Activated gamma-delta T cell treated with anti-CD3 and anti-CD28 coated beads, Interleukin-2, amount 50 U/mL, for 16 hours (primary cell): ENCODE results near the gene CDC16.

Experiments
- DNase-seq: peaks from one replicate; pipeline ENCODE4 v3.0.0-alpha.2; 2020; ENCODE audit warnings: low read depth

The CDC16 gene

DNA sequence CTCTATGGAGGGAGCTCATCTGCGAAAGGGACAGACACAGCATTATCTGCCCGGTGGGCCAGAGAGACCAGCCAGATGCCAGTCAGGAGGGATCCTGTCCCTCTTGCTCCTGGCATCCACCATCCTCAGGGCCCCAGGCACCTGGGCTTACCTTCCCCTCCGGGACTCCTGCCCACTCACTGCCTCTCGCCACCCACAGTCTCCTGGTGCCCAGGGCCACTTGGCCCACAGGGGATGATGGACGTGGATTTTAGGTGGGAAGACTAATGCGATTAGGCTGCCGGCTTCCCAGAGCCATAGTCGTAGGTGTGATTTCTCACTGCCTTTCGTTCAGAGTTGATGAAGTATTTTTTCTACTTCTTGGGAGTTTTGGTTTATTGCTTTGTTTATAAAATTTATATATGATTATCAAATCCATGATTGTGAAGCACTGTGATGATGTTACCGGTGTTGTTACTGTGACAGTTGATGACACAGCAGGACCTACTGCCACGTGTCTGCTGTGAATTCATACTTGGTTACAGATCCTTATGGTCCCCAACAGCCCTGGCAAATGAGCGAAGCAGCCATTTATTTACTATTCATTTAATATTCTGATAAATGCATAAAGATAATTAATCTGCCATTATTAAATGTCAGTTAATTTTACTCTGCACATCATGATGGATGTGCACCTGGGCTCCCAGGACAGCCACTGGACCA is 65.1 kb downstream of the CDC16 start:
- no peak for DNase-seq

DNA sequence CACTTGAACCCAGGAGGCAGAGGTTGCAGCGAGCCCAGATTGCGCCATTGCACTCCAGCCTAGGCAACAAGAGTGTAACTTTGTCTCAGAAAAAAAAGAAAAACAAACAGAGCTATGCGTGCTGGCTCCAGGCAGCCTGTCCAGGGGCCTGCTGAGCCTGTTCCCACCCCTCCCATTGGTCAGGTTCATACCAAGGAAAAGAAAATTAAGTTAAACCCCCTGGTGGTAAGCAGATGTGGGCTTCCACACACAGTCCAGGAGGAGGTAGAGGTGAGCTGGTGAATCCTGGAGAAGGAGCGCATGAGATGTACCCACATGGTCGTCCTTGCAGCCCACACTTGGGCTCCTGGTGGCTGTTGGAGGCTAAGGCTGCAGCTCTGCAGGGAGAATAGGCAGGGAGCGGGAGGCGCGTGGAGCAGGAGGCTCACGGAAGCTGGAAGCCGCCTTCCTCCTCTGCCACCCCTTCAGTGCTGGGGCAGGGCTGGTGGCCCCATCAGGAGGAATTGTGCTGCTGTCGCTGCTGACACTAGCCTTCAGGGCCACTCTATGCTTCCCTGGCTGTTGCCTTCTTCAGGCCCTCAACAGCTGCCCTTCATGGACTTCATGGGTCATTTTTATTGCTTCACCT is 69.1 kb downstream of the CDC16 start:
- no peak for DNase-seq

DNA sequence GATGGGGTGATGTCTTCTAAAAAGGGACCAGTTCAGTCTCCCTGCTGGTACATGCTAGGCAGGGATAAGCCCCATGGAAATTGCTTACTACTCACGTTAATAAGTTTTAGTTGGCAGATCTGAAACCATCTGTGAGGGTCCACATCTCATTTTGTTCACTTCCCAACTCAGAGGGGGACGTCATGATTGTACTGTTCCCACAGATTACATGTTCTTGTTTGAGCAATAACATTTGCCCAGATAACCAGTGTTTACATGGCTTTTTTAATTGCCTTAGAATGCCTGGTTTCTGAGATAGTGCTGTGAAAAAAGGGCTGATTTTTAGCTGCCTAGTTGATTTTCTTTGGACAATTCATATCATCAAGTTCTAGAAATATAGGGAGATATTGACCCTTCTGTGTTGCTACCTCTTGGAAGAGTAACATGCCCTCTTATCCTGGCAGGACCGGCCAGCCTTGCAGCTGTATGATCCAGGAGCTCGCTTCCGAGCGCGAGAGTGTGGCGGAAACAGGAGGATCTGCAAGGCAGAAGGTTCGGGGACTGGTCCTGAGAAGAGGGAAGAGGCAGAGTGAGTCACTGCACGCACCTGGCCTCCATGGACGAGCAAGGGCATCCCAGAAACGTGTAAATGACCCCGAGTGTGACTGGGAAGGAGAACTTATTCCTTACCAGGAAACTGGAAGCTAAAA is 69.8 kb downstream of the CDC16 start:
- no peak for DNase-seq

DNA sequence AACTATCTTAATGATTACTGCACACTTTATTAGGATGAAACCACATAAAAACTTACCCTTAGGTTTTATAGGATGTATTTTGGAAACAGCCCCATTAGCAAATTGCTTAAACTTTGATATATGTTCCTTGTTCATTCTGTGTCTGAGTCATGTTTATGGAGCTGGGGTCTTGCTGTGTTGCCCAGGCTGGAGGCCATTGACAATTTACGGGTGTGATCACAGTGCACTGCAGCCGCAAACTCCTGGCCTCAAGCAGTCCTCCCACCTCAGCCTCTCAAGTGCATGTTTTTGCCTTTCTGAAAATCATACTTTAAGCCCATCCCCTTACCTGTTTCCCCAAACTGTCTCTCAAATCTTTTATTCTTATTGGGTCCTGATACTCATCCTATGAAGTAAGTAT is 74.4 kb downstream of the CDC16 start:
- no peak for DNase-seq

DNA sequence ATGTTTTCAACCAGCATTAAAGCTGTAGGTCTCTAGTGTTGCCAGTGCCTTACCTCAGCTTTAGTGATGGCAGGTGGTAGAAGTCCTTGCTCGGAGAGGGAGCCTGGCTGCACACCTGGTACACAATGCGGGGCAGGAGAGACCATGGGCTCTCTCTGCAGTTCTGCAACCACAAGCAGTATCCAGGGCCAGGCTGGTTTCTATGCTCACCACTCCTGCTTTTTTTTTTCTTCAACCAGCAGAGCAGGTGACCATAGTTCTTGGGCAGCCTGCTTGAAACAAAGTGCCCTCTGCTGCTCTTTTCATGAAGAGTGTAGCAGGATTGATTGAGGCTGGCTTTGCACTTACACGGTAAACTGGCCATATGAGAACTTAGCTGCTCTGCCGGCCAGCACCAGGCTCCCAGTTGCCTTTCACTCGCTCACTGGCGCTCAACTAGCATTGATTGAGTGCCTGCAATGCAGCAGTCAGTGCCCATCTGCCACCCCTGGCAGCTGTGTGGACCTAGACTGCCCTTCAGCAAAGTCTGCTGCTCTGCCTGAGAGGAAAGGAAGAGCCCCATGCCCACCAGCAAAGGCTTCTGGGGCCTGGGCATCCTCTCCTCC is 75.2 kb downstream of the CDC16 start:
- no peak for DNase-seq

- no peak for DNase-seq
These were observed 76.3 kb downstream of the CDC16 start for GRCh38 chr13:114310956-114311355.

- no peak for DNase-seq
These were observed 76.7 kb downstream of the CDC16 start for GRCh38 chr13:114311387-114311786.

- DNase-seq: no peak
These were observed 77.2 kb downstream of the CDC16 start for GRCh38 chr13:114311908-114312307.

DNA sequence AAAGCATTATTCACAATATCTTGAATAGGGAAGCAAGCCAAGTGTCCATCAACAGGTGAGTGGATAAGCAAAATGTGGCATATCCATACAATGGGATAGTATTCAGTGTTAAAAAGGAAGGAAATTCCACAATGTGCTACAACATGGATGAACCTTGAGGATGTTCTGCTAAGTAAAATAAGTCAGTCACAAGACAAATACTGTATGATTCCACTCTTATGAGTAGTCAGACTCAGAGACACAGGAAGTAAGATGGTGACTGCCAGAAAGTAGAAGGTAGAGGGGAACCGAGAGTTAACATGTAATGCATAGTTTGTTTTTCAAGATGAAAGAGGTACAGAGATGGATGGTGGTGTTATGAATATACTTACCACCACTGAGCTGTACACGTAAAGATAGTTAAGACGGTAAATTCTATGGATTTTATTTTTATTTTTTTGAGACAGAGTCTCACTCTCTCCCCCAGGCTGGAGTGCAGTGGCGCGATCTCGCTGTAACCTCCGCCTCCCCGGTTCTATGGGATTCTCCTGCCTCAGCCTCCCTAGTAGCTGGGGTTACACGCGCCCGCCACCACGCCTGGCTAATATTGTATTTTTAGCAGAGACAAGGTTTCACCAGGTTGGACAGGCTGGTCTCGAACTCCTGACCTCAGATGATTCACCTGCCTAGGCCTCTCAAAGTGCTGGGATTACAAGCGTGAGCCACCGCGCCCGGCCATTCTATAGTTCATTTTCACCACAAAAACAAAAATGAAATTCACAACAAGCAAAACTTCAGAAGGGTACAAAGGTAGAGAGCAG is 78.6 kb downstream of the CDC16 start:
- DNase-seq: no peak

DNA sequence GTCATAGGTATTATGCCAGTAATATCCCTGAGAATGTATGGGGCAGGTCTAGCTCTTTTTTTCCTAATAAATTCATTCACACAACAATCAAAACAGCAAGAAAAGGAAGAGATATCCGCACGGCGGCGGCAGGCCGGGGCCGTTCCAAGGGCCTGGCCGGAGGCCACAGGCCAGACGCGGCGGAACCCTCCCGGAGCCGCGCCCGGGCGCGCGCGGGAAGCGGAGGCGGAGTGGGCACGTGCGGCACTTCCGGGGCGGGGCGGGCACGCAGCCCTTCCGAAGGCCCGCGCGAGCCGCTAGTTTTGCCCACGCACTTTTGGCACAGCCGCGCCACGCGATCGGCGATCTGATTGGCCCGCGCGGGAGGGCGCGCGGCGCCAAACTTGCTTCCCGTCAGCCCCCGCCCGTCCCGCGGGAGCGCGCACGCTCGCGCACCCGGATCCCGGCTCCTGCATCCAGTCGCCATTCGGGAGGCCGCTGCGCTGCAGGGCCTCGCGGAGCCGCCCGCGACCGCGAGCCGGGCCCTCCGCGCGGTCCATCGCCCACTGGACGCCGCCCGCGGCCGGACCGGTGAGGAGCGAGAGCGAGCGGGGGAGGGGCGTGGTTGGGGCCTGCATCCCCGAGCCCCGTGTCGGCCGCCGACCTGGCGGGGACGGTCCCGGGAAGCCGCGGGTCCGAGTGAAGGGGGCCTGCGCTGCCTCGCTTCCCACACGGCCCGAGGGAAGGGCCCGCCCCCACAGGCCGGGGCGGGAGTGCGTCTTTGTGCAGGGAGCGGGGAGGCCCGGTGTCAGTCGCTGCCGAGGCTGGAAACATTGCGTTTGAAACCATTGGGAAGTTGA is 79.6 kb downstream of the CDC16 start, which contains the start of gene CHAMP1:
TSS of gene CHAMP1 (plus strand) at position 430 of the 839 bp plus-strand sequence. CDS start 9,340 bp downstream, outside the sequence.
- peak; percentile 79 for DNase-seq

DNA sequence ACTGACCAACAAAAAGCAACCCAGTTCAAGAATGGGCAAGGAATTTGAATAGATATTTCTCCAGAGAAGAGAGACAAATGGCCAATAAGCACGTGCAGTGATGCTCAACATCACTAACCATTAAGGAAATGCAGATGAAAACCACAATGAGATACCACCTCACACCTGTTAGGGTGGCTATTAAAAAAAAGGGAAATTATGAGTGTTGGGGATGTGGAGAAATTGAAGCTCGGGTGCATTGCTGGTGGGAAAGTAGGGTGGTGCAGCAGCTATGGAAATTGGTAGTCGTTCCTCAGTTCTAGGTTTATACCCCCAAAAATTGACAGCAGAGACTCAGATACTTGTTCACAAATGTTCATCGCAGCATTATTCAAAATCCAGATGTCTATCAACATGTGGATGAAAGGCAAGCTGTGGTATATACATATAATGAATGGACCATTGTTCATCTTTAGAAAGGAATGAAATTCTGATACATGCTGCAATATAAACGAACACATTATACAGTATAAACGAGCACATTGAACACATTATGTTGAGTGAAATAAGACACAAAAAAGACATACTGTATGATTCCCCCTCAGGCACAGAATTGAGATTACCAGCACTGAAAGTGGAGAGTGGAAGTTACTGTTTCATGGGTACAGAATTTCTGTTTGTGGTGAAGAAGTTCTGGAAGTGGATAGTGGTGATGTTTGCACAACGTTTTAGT is 80.5 kb downstream of the CDC16 start:
- DNase-seq: no peak

GRCh38 chr13:114318624-114319023 is 83.9 kb downstream of the CDC16 start:
- no peak for DNase-seq

GRCh38 chr13:114319441-114319913 is 84.8 kb downstream of the CDC16 start:
- DNase-seq: no peak

- DNase-seq: no peak
These were observed 85.4 kb downstream of the CDC16 start for GRCh38 chr13:114320065-114320464.

- DNase-seq: no peak
These were observed 86.6 kb downstream of the CDC16 start for GRCh38 chr13:114321256-114321655.
